IMR-90 (cell line): ENCODE measurements around the gene KRT86. TPM values are rescaled to one million over a fixed set of nuclear protein-coding genes. Genes with fewer than 3 reads are reported as not detected.

Experiments used
- ATAC-seq: fragments of 200-7000 bp; cut with Tn5 transposase; 2 replicates; pipeline ENCODE4 v1.9.1; 2020; ENCODE audit warnings: low read depth, mild to moderate bottlenecking, moderate library complexity
- BruUV-seq: library from RNA; stranded (reverse); fragments of 400-500 nt; replicated peaks from 2 replicates; lab custom pipeline; 2021; lab: Mats Ljungman, UMichigan
- CTCF ChIA-PET: fragments of 300-600 bp; formaldehyde crosslinking; extraction: SDS; loops from one replicate; lab custom pipeline; 2021; ENCODE audit warnings: antibody characterized with exemption; lab: Yijun Ruan, JAX
- POLR2A ChIA-PET: fragments of 300-600 bp; sonication (Branson Sonifier 250); formaldehyde crosslinking; loops from one replicate; lab custom pipeline; 2022; ENCODE audit warnings: antibody characterized with exemption; ENCODE audit not compliant: unreplicated experiment; lab: Charles Lee
- DNase-seq: peaks from one replicate; pipeline ENCODE4 v3.0.0; 2013
- H2AFZ ChIP-seq: replicated peaks from 2 replicates; pipeline ENCODE3; 2013; ENCODE audit warnings: low read length, mild to moderate bottlenecking; ENCODE audit not compliant: poor library complexity
- H2AK5ac ChIP-seq: 2 replicates; pipeline ENCODE4 v1.6.1; 2013; ENCODE audit warnings: low read depth, low read length, inconsistent platforms
- H2AK9ac ChIP-seq: replicated peaks from 2 replicates; pipeline ENCODE3; 2013; ENCODE audit warnings: mild to moderate bottlenecking, low read depth, low read length, moderate library complexity; ENCODE audit not compliant: poor library complexity
- H2BK120ac ChIP-seq: 2 replicates; pipeline ENCODE4 v1.6.1; 2013; ENCODE audit warnings: low read depth, low read length, inconsistent platforms
- H2BK15ac ChIP-seq: 3 replicates; pipeline ENCODE4 v1.6.1; 2013; ENCODE audit warnings: low read depth, low read length, inconsistent platforms
- H2BK20ac ChIP-seq: 2 replicates; pipeline ENCODE4 v1.6.1; 2013; ENCODE audit warnings: low read depth, mild to moderate bottlenecking, inconsistent platforms, low read length, moderate library complexity
- H2BK5ac ChIP-seq: 2 replicates; pipeline ENCODE4 v1.6.1; 2013; ENCODE audit warnings: mild to moderate bottlenecking, low read depth, low read length, inconsistent platforms; ENCODE audit not compliant: poor library complexity, severe bottlenecking
- H3K14ac ChIP-seq: replicated peaks from 2 replicates; pipeline ENCODE4 v1.6.1; 2013; ENCODE audit warnings: low read depth, low read length, inconsistent platforms
- H3K18ac ChIP-seq: 2 replicates; pipeline ENCODE4 v1.6.1; 2013; ENCODE audit warnings: low read depth, low read length, control low read depth
- H3K23ac ChIP-seq: 2 replicates; pipeline ENCODE4 v1.6.1; 2013; ENCODE audit warnings: low read depth, low read length, inconsistent platforms
- H3K27ac ChIP-seq: 2 replicates; pipeline ENCODE4 v1.5.1; 2013; ENCODE audit warnings: mild to moderate bottlenecking, control low read depth, low read length; ENCODE audit not compliant: insufficient read depth
- H3K27me3 ChIP-seq: 2 replicates; pipeline ENCODE4 v1.6.1; 2013; ENCODE audit warnings: low read length; ENCODE audit not compliant: control insufficient read depth, insufficient read depth
- H3K36me3 ChIP-seq: 2 replicates; pipeline ENCODE4 v1.6.1; 2013; ENCODE audit warnings: low read length, mixed read lengths; ENCODE audit not compliant: control insufficient read depth, insufficient read depth
- H3K4ac ChIP-seq: 2 replicates; pipeline ENCODE4 v1.6.1; 2013; ENCODE audit warnings: low read depth, low read length, inconsistent platforms
- H3K4me1 ChIP-seq: 2 replicates; pipeline ENCODE4 v1.6.1; 2013; ENCODE audit warnings: low read length, mixed read lengths; ENCODE audit not compliant: control insufficient read depth, insufficient read depth
- H3K4me2 ChIP-seq: 2 replicates; pipeline ENCODE4 v1.6.1; 2013; ENCODE audit warnings: low read depth, mild to moderate bottlenecking, control low read depth, low read length, moderate library complexity
- H3K4me3 ChIP-seq: 2 replicates; pipeline ENCODE4 v1.5.1; 2013; ENCODE audit warnings: low read depth, mild to moderate bottlenecking, control low read depth, low read length, moderate library complexity; ENCODE audit not compliant: insufficient read depth
- H3K56ac ChIP-seq: 2 replicates; pipeline ENCODE4 v1.6.1; 2013; ENCODE audit warnings: low read length, inconsistent platforms; ENCODE audit not compliant: insufficient read depth; ENCODE audit errors: extremely low read depth
- H3K79me1 ChIP-seq, 2 experiments: 2 replicates each; pipeline ENCODE4 v1.6.1; 2013; ENCODE audit warnings: low read length in 2 of 2, inconsistent platforms in 1 of 2, low read depth in 1 of 2
- H3K9ac ChIP-seq: 2 replicates; pipeline ENCODE4 v1.6.1; 2013; ENCODE audit warnings: low read depth, low read length, control low read depth
- H3K9me1 ChIP-seq: 2 replicates; pipeline ENCODE4 v1.6.1; 2013; ENCODE audit warnings: low read length, inconsistent platforms; ENCODE audit not compliant: insufficient read depth
- H3K9me3 ChIP-seq: 2 replicates; pipeline ENCODE4 v1.6.1; 2013; ENCODE audit warnings: low read length; ENCODE audit not compliant: control insufficient read depth, insufficient read depth
- H4K20me1 ChIP-seq: 2 replicates; pipeline ENCODE4 v1.6.1; 2013; ENCODE audit warnings: low read length, inconsistent platforms; ENCODE audit not compliant: insufficient read depth
- H4K5ac ChIP-seq: 2 replicates; pipeline ENCODE4 v1.6.1; 2013; ENCODE audit warnings: mild to moderate bottlenecking, low read depth, low read length, control low read depth
- H4K8ac ChIP-seq, 2 experiments: 2 replicates each; pipeline ENCODE4 v1.6.1; 2013; ENCODE audit warnings: low read depth in 2 of 2, low read length in 2 of 2, control low read depth in 1 of 2, inconsistent platforms in 1 of 2
- H4K91ac ChIP-seq: 2 replicates; pipeline ENCODE4 v1.6.1; 2013; ENCODE audit warnings: low read depth, low read length, inconsistent platforms; ENCODE audit not compliant: insufficient read depth
- FOS ChIP-seq: fragments of 150-350 bp; IDR thresholded peaks from 2 replicates; pipeline ENCODE4 v1.6.1; 2016; ENCODE audit warnings: low read depth, low read length
- NFE2L2 ChIP-seq: fragments of 150-350 bp; IDR thresholded peaks from 2 replicates; pipeline ENCODE4 v1.6.1; 2016; ENCODE audit warnings: low read depth, mild to moderate bottlenecking, low read length
- WGBS, 2 experiments: methylation state at CpG; one replicate each; pipeline versions ENCODE4 v1.1.5 to v1.1.7; 2013; ENCODE audit warnings: missing lambda C conversion rate in 2 of 2; ENCODE audit not compliant: insufficient read length in 1 of 2; ENCODE audit errors: extremely low coverage in 2 of 2; 5-methylcytosine and 5-hydroxymethylcytosine counted together
- dilution Hi-C: fragments of 300-500 bp; cut with HindIII; formaldehyde crosslinking; loops from one replicate; pipeline ENCODE4 v1.14.3; 2018; ENCODE audit warnings: low sequenced_read_pairs; ENCODE audit not compliant: unreplicated experiment
- in situ Hi-C: fragments of 300-500 bp; cut with MboI; formaldehyde crosslinking; loops from 3 replicates; pipeline ENCODE4 v1.14.3; 2019; ENCODE audit warnings: low sequenced_read_pairs, inconsistent platforms, mixed read lengths
- intact Hi-C: fragments of 100-400 bp; cut with micrococcal nuclease; formaldehyde crosslinking; loops from 2 replicates; pipeline ENCODE4 v1.10.0; 2022
- polyA plus RNA-seq, 3 experiments: library from polyadenylated mRNA; depleted of rRNA; stranded (reverse); fragments of >200 nt; gene quantifications; 2 replicates each; pipeline ENCODE4 v1.2.3, GENCODE V29; 2012; ENCODE audit warnings: low replicate concordance in 1 of 3
- total RNA-seq: library from RNA; depleted of rRNA; stranded (reverse); fragments of >200 nt; gene quantifications from 2 replicates; pipeline ENCODE4 v1.2.3, GENCODE V29; 2012
- TF ChIP-seq, protein P1 (sequence below): conservative IDR thresholded peaks from 2 replicates; pipeline ENCODE4 v1.5.1; 2012; ENCODE audit warnings: mild to moderate bottlenecking, low read depth, low read length, improper control_type of control experiment

Gene KRT86
- total and polyA plus RNA-seq, 2 of the 4 experiments (the other 2 are of a cell fraction) = not detected

DNA sequence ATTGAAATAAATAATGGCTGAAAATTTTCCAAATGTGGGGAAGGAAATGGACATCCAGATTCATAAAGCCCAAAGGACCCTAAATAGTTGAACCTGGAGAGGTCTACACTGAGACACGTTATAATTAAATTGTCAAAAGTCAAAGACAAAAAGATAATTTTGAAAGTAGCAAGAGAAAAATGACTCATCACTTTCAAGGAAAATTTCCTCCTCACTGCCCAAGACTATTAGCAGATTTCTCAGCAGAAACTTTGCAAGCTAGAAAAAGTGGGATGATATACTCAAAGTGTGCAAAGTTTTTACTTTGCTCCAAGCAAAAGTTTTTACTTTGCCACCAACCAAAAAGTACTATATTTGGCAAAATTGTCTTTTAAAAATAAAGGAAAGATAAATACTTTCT is 62.6 kb downstream of the KRT86 start:
- H2AK5ac ChIP-seq = no peak overlapping the region
- no peak overlapping the region for H2BK15ac ChIP-seq
- no CpG with 5 or more reads among the region's 1 CpG for WGBS, 2 experiments
- no peaks in the 10 kb centered on the region for H3K4me1 ChIP-seq
- H3K4ac ChIP-seq = no peak overlapping the region
- no peaks in the 10 kb centered on the region for H4K20me1 ChIP-seq
- no peak overlapping the region for H3K56ac ChIP-seq
- H3K14ac ChIP-seq = no peak overlapping the region
- TF ChIP-seq FOS = 0 out of 2 replicates have a peak, but pooled peaks have one; percentile 28
- TF ChIP-seq NFE2L2 = peak; percentile 64
- TF ChIP-seq, protein P1, sequence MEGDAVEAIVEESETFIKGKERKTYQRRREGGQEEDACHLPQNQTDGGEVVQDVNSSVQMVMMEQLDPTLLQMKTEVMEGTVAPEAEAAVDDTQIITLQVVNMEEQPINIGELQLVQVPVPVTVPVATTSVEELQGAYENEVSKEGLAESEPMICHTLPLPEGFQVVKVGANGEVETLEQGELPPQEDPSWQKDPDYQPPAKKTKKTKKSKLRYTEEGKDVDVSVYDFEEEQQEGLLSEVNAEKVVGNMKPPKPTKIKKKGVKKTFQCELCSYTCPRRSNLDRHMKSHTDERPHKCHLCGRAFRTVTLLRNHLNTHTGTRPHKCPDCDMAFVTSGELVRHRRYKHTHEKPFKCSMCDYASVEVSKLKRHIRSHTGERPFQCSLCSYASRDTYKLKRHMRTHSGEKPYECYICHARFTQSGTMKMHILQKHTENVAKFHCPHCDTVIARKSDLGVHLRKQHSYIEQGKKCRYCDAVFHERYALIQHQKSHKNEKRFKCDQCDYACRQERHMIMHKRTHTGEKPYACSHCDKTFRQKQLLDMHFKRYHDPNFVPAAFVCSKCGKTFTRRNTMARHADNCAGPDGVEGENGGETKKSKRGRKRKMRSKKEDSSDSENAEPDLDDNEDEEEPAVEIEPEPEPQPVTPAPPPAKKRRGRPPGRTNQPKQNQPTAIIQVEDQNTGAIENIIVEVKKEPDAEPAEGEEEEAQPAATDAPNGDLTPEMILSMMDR = no peak
- H3K4me3 ChIP-seq = no peak overlapping the region
- H3K9me3 ChIP-seq = peaks cover 5% of the 10 kb centered on the region; the same call in 1 of the 2 replicates
- H3K9ac ChIP-seq = no peak overlapping the region
- DNase-seq (no peak), ATAC-seq (no peak)
- no peak overlapping the region for H3K4me2 ChIP-seq
- H3K23ac ChIP-seq = no peak overlapping the region
- no peak overlapping the region for H2BK120ac ChIP-seq
- no peak overlapping the region for H2AFZ ChIP-seq
- H4K5ac ChIP-seq = no peak overlapping the region
- no peak overlapping the region for H3K18ac ChIP-seq
- no peak overlapping the region for H3K27ac ChIP-seq
- intact Hi-C loops = no loop called here
- H3K79me1 ChIP-seq = no peaks in the 10 kb centered on the region
- H3K36me3 ChIP-seq = no peaks in the 10 kb centered on the region
- no peaks in the 10 kb centered on the region for H3K9me1 ChIP-seq
- ChIA-PET CTCF (interaction anchor here (1.5 kb wide), 1 partner anchor 115 kb away, joined by 3 read pairs; no protein-coding TSS in a partner anchor), POLR2A (interaction anchor here (0.7 kb wide), 1 partner anchor 73 kb away, joined by 4 read pairs; no protein-coding TSS in a partner anchor)
- H2BK5ac ChIP-seq = no peak overlapping the region
- no peak overlapping the region for H2BK20ac ChIP-seq
- no peak overlapping the region for H2AK9ac ChIP-seq
- in situ Hi-C loops = no loop called here
- H4K91ac ChIP-seq = no peak overlapping the region
- H3K27me3 ChIP-seq = peaks cover 49% of the 10 kb centered on the region
- dilution Hi-C loops = no loop called here
- no TSS peak for BruUV-seq
- H4K8ac ChIP-seq = no peak overlapping the region
